Parathyroid adenoma (tissue), 2 donors: ENCODE data around the gene EFCAB14.
"Not testable (repeated sequence)": the region's sequence is repeated elsewhere in the genome, so short reads cannot be mapped to it uniquely, and the experiment has no call there.

Experiments used
- H2AFZ ChIP-seq: fragments of 300-600 bp; sonication (generic); one replicate; pipeline ENCODE4 v1.7.0; 2017; ENCODE audit warnings: antibody characterized with exemption, mild to moderate bottlenecking
- H3K27ac ChIP-seq: fragments of 300-600 bp; sonication (generic); one replicate; pipeline ENCODE4 v1.7.0; 2017
- H3K27me3 ChIP-seq: fragments of 300-600 bp; sonication (generic); one replicate; pipeline ENCODE4 v1.7.0; 2017; ENCODE audit warnings: low read length; ENCODE audit not compliant: control insufficient read depth, insufficient read depth
- H3K36me3 ChIP-seq: fragments of 300-600 bp; sonication (generic); one replicate; pipeline ENCODE4 v1.7.0; 2017; ENCODE audit warnings: low read length; ENCODE audit not compliant: control insufficient read depth, insufficient read depth
- H3K4me1 ChIP-seq: fragments of 300-600 bp; sonication (generic); one replicate; pipeline ENCODE4 v1.7.0; 2017; ENCODE audit warnings: control low read depth
- H3K4me2 ChIP-seq: fragments of 300-600 bp; sonication (generic); one replicate; pipeline ENCODE4 v1.7.0; 2017; ENCODE audit warnings: low read length
- H3K4me3 ChIP-seq: fragments of 300-600 bp; sonication (generic); one replicate; pipeline ENCODE4 v1.7.0; 2017; ENCODE audit warnings: low read depth, low read length
- H3K79me2 ChIP-seq: fragments of 300-600 bp; sonication (generic); one replicate; pipeline ENCODE4 v1.7.0; 2017; ENCODE audit warnings: control low read depth
- H3K9ac ChIP-seq: fragments of 300-600 bp; sonication (generic); one replicate; pipeline ENCODE4 v1.7.0; 2017; ENCODE audit warnings: mild to moderate bottlenecking
- H3K9me3 ChIP-seq: fragments of 300-600 bp; sonication (generic); one replicate; pipeline ENCODE4 v1.7.0; 2017; ENCODE audit warnings: low read length; ENCODE audit not compliant: control insufficient read depth
- CTCF ChIP-seq: fragments of 300-600 bp; sonication (generic); IDR thresholded peaks from one replicate; pipeline ENCODE4 v1.7.0; 2017; ENCODE audit warnings: antibody characterized with exemption, mild to moderate bottlenecking
- donor health status: primary hyperparathyroidism.

Gene EFCAB14

DNA sequence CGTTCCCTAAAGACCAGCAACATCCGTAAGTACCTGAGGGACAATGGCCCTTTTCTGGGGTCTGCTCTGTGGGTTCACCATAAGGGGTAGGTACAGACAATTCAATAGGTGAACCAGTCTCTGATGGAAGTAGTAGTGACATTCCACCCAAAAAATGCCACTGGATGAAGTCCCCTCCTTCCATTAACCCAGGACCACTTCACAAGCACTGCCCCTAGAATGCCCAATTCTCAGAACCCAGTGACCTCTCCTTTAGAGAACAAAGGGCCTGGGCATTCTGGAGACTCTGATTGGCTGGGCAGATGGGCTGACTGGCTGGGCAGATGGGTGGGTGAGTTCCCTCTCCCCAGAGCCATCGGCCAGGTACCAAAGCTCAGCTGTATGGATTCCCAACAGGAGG lies 47.4 kb downstream of the EFCAB14 start, which contains the start of gene TEX38:
Gene TEX38 (plus strand): TSS at position 301 of the 400 bp plus-strand sequence. CDS start 81 bp downstream, at position 382.
- no peak within 1 kb of the TSS for H2AFZ ChIP-seq
- no peak within 1 kb of the TSS for H3K9ac ChIP-seq
- TF ChIP-seq CTCF = no peak
- H3K27ac ChIP-seq = no peak within 1 kb of the TSS
- no peaks in the 10 kb centered on the region for H3K27me3 ChIP-seq
- no peaks in the 10 kb centered on the region for H3K4me1 ChIP-seq
- no peaks in the 10 kb centered on the region for H3K9me3 ChIP-seq
- no peak within 1 kb of the TSS for H3K4me2 ChIP-seq
- H3K36me3 ChIP-seq = no peaks in the 10 kb centered on the region
- no peak within 1 kb of the TSS for H3K4me3 ChIP-seq
- H3K79me2 ChIP-seq = no peaks in the 10 kb centered on the region

DNA sequence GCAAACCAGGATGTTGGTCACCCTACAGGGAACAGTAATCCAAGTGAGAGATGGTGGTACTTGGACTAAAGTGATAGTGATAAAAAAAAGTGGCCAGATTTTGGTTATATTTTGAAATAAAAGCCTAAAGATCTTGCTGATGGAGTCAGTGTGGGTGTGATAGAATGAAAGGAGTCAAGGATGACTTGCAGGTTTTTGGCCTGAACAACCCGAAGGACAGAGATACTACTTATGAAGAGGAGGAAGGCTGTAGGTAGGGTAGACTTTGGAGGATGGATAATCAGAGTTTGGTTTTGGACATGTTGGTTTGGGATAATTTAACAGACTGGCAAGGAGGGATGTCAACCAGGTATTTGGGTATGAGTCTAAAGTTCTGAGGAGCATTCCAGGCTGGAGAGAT lies 48.8 kb downstream of the EFCAB14 start:
- H3K4me3 ChIP-seq = no peak overlapping the region
- no peak overlapping the region for H3K4me2 ChIP-seq
- no peak for TF ChIP-seq CTCF
- no peaks in the 10 kb centered on the region for H3K9me3 ChIP-seq
- no peaks in the 10 kb centered on the region for H3K36me3 ChIP-seq
- no peaks in the 10 kb centered on the region for H3K4me1 ChIP-seq
- H3K27me3 ChIP-seq = no peaks in the 10 kb centered on the region
- no peak overlapping the region for H3K9ac ChIP-seq
- no peak overlapping the region for H2AFZ ChIP-seq
- H3K79me2 ChIP-seq = no peaks in the 10 kb centered on the region
- H3K27ac ChIP-seq = no peak overlapping the region

DNA sequence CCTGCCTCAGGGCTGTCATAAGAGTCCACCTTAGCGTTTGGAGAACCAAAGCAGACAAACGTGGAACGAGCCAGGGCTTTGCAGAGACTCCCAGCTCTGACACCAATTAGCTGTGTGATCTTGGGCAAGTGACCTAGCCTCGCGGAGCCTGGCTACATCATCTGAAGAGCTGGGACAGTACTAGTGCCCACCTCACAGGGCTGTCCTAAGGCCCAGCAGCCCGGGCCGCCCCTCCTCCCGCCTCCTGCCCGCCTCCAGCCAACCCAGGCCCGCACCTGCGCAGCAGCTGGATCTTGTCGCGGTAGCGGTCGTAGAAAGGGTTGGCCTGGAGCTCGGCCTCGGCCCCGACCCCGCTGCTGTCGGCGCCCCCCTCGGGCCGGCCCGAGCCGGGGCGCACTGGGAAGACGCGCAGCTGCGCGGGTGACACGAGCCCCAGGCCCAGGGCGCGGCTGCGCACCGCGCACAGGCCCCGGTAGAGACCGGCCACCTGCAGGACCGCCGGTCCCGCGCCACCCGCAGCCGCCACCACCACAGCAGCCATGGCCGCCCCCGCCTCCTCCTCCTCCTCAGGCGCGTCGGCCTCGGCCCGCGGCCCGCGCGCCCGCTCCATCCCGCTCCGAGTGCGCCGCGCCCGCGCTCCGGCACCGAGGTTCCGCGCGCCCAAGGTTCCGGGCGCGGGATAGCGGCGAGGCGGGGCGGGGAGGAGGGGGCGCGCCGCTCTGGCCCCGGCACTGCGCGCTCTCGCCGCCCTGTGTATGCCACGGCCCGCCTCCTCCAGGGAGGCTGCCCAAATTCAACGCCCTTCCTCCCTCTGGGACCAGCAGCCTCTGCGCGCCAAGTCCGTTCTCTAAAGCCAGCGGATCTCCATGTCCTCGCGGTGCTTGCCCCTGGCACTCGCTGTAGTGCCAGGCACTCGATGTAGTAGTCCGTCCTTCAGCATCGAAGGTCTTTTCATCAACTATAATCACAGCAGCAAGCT lies 50.8 kb downstream of the EFCAB14 start, which contains the start of gene ATPAF1:
Gene ATPAF1 (minus strand): TSS at position 583 of the 979 bp plus-strand sequence. CDS start 42 bp downstream, at position 541.
- Histone ChIP-seq H3K27ac (peak within 1 kb of the TSS; percentile 80), H2AFZ (peak within 1 kb of the TSS; percentile 98), H3K36me3 (no peaks in the 10 kb centered on the region), H3K4me1 (no peaks in the 10 kb centered on the region), H3K4me3 (peak within 1 kb of the TSS; percentile 89), H3K4me2 (peak within 1 kb of the TSS; percentile 99), H3K9me3 (no peaks in the 10 kb centered on the region), H3K9ac (no peak within 1 kb of the TSS), H3K79me2 (no peaks in the 10 kb centered on the region), H3K27me3 (no peaks in the 10 kb centered on the region)
- TF ChIP-seq CTCF = no peak

- H3K27ac ChIP-seq = no peak overlapping the region
- no peaks in the 10 kb centered on the region for H3K79me2 ChIP-seq
- no peaks in the 10 kb centered on the region for H3K36me3 ChIP-seq
- H2AFZ ChIP-seq = no peak overlapping the region
- no peaks in the 10 kb centered on the region for H3K4me1 ChIP-seq
- no peak overlapping the region for H3K4me2 ChIP-seq
- H3K27me3 ChIP-seq = no peaks in the 10 kb centered on the region
- TF ChIP-seq CTCF = no peak
- no peak overlapping the region for H3K9ac ChIP-seq
- no peak overlapping the region for H3K4me3 ChIP-seq
- no peaks in the 10 kb centered on the region for H3K9me3 ChIP-seq
Measured at GRCh38 chr1:46665983-46666382, 52.9 kb downstream of the EFCAB14 start.

- not testable (repeated sequence) for H3K36me3 ChIP-seq, H3K4me1 ChIP-seq, H3K4me2 ChIP-seq, H2AFZ ChIP-seq, H3K4me3 ChIP-seq, H3K27me3 ChIP-seq, H3K9me3 ChIP-seq, H3K27ac ChIP-seq, H3K9ac ChIP-seq, H3K79me2 ChIP-seq
Measured at GRCh38 chr1:46662919-46663318, 56.0 kb downstream of the EFCAB14 start.

- H2AFZ ChIP-seq, H3K27me3 ChIP-seq, H3K9ac ChIP-seq, H3K4me1 ChIP-seq, H3K27ac ChIP-seq, H3K79me2 ChIP-seq, H3K36me3 ChIP-seq, H3K4me3 ChIP-seq, H3K4me2 ChIP-seq, H3K9me3 ChIP-seq: not testable (repeated sequence)
Measured at GRCh38 chr1:46660116-46660515, 58.8 kb downstream of the EFCAB14 start.
